ENCODE measurements around the gene LSM7.

GRCh38 chr19:2319551-2319950 is 8.8 kb downstream of the LSM7 start:
- TF ChIP-seq CTCF (IDR thresholded peaks at IDR 0.05) (no peak), POLR2A (IDR thresholded peaks at IDR 0.05) (no peak)
